ENCODE measurements around the gene SUSD4.

- TF ChIP-seq CTCF (conservative IDR thresholded peaks at IDR 0.05 in 1 of 2, IDR thresholded peaks at IDR 0.05 in 1 of 2; ENCODE audit: low read depth in 1 of 2, low read length in 2 of 2), result no peak
- TF ChIP-seq EZH2 (IDR thresholded peaks at IDR 0.05; ENCODE audit: low read length, missing control alignments), result no peak
Observed at GRCh38 chr1:223214261-223214807, 149.6 kb downstream of the SUSD4 start.
